Peyer's patch (tissue), 4 donors: ENCODE measurements around the gene RPTOR. TPM values are rescaled to one million over a fixed set of nuclear protein-coding genes. Genes with fewer than 3 reads are reported as not detected.
"Not testable (repeated sequence)": the region's sequence is repeated elsewhere in the genome, so short reads cannot be mapped to it uniquely, and the experiment has no call there.

ENCODE experiments used
- DNase-seq, 3 donors: peaks; one replicate each; pipeline ENCODE4 v3.0.0-alpha.2; 2017 to 2019
- H3K27ac ChIP-seq, 4 donors: fragments of 200-600 bp; sonication (generic); one replicate each; pipeline ENCODE4 v1.5.1; 2016 to 2019
- H3K27me3 ChIP-seq, 2 donors: fragments of 200-600 bp; sonication (generic); one replicate each; pipeline ENCODE4 v1.5.1; 2019
- H3K36me3 ChIP-seq, 3 donors: fragments of 200-600 bp; sonication (generic); one replicate each; pipeline ENCODE4 v1.5.1; 2016 to 2019
- H3K4me1 ChIP-seq, 4 donors: fragments of 200-600 bp; sonication (generic); one replicate each; pipeline ENCODE4 v1.5.1; 2016 to 2019
- H3K4me3 ChIP-seq, 4 donors: fragments of 200-600 bp; sonication (generic); 1 replicate in 3 of 4; 2 replicates in 1 of 4; pipeline ENCODE4 v1.5.1; 2016 to 2019; ENCODE audit warnings: mild to moderate bottlenecking in 1 of 4
- H3K9me3 ChIP-seq, 4 donors: fragments of 200-600 bp; sonication (generic); one replicate each; pipeline ENCODE4 v1.5.1; 2016 to 2019; ENCODE audit warnings: mild to moderate bottlenecking in 1 of 4
- CTCF ChIP-seq, 6 experiments: fragments of 450-650 bp in 4 of 6; fragments of 200-600 bp in 2 of 6; sonication (generic) in 1 of 6; IDR thresholded peaks; one replicate each; pipeline ENCODE4 v1.5.1; 2017 to 2019; ENCODE audit warnings: antibody characterized with exemption in 6 of 6, mild to moderate bottlenecking in 3 of 6, moderate library complexity in 1 of 6
- POLR2A ChIP-seq, 2 donors: fragments of 450-650 bp; IDR thresholded peaks; one replicate each; pipeline ENCODE4 v1.5.1; 2017; ENCODE audit warnings: antibody characterized with exemption in 2 of 2, mild to moderate bottlenecking in 2 of 2, moderate library complexity in 2 of 2
- total RNA-seq, 4 donors: library from RNA; depleted of rRNA; stranded (reverse); fragments of >200 nt; gene quantifications; one replicate each; pipeline ENCODE4 v1.1.0, GENCODE V29; 2016

The RPTOR gene
- total RNA-seq, 4 donors from 2014 or later = 42.4 to 73.6 (median 64.2) TPM

- H3K27ac ChIP-seq = no peak overlapping the region
- no peaks in the 10 kb centered on the region for H3K36me3 ChIP-seq
- H3K27me3 ChIP-seq = no peaks in the 10 kb centered on the region
- TF ChIP-seq CTCF (IDR thresholded peaks at IDR 0.05) (no peak), POLR2A (IDR thresholded peaks at IDR 0.05) (no peak)
- H3K9me3 ChIP-seq = no peaks in the 10 kb centered on the region
- H3K4me3 ChIP-seq = no peak overlapping the region
- H3K4me1 ChIP-seq = peaks cover 0 to 10% (median 0%) of the 10 kb centered on the region in 4 donors
- no peak for DNase-seq
These were observed 152.3 kb downstream of the RPTOR start for GRCh38 chr17:80696964-80697363.

DNA sequence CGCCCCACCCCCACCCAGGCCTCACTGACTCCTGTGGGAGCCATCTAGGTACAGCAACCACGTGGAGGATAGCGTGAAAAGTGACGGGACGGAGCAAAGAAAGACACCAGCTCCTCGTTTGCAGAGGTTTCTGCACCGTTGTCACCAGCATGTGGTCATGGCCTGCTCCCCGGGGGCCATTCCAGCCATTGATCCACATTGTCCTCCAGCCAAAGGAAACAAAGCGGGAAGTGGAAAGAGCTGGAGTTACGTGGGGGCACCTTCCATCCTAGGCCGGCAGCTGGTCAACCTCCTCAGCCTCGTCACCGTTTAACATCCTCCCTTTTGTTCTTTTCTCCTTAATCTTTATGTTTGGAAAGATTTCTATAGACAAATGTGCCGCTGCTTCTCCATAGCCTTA, 153.7 kb downstream of the RPTOR start:
- no peak for DNase-seq
- Histone ChIP-seq H3K4me1 (peaks cover 0 to 10% (median 0%) of the 10 kb centered on the region in 4 donors), H3K36me3 (no peaks in the 10 kb centered on the region), H3K27ac (no peak overlapping the region), H3K27me3 (no peaks in the 10 kb centered on the region), H3K4me3 (no peak overlapping the region), H3K9me3 (no peaks in the 10 kb centered on the region)
- TF ChIP-seq CTCF (IDR thresholded peaks at IDR 0.05) (no peak), POLR2A (IDR thresholded peaks at IDR 0.05) (no peak)

DNA sequence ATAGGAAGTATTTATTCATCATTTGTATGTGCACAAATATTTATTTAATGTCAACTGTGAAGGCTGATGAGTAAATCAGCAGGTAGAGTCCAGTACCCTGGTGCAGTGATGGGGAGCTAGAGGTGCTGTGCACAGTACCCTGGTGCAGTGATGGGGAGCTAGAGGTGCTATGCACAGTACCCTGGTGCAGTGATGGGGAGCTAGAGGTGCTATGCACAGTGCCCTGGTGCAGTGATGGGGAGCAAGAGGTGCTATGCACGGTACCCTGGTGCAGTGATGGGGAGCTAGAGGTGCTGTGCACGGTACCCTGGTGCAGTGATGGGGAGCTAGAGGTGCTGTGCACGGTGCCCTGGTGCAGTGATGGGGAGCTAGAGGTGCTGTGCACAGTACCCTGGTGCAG, 154.6 kb downstream of the RPTOR start:
- not testable (repeated sequence) for H3K9me3 ChIP-seq, DNase-seq, H3K4me3 ChIP-seq, H3K36me3 ChIP-seq, H3K4me1 ChIP-seq, H3K27me3 ChIP-seq, H3K27ac ChIP-seq

GRCh38 chr17:80701730-80702129, 157.1 kb downstream of the RPTOR start:
- DNase-seq = no peak
- TF ChIP-seq POLR2A (IDR thresholded peaks at IDR 0.05) = no peak
- TF ChIP-seq CTCF (IDR thresholded peaks at IDR 0.05) = no peak

GRCh38 chr17:80702315-80703141, 157.9 kb downstream of the RPTOR start:
- Histone ChIP-seq H3K27ac (no peak overlapping the region), H3K4me1 (no peaks in the 10 kb centered on the region), H3K4me3 (no peak overlapping the region), H3K27me3 (no peaks in the 10 kb centered on the region), H3K9me3 (no peaks in the 10 kb centered on the region), H3K36me3 (no peaks in the 10 kb centered on the region)
- TF ChIP-seq POLR2A (IDR thresholded peaks at IDR 0.05) (no peak), CTCF (IDR thresholded peaks at IDR 0.05) (no peak)
- no peak for DNase-seq

More at GRCh38 chr17:80701730-80702129, 157.1 kb downstream of the RPTOR start:
- Histone ChIP-seq H3K4me1 (no peaks in the 10 kb centered on the region), H3K9me3 (no peaks in the 10 kb centered on the region), H3K27me3 (no peaks in the 10 kb centered on the region), H3K4me3 (no peak overlapping the region), H3K27ac (no peak overlapping the region), H3K36me3 (no peaks in the 10 kb centered on the region)

GRCh38 chr17:80703142-80703478, 158.5 kb downstream of the RPTOR start:
- no peak for TF ChIP-seq POLR2A (IDR thresholded peaks at IDR 0.05)
- no peak for TF ChIP-seq CTCF (IDR thresholded peaks at IDR 0.05)

More at GRCh38 chr17:80703142-80703478, 158.5 kb downstream of the RPTOR start:
- no peaks in the 10 kb centered on the region for H3K4me1 ChIP-seq
- no peak for DNase-seq
- no peaks in the 10 kb centered on the region for H3K27me3 ChIP-seq
- H3K4me3 ChIP-seq = no peak overlapping the region
- no peak overlapping the region for H3K27ac ChIP-seq
- no peaks in the 10 kb centered on the region for H3K36me3 ChIP-seq
- no peaks in the 10 kb centered on the region for H3K9me3 ChIP-seq
